HL-60 (cell line): ENCODE measurements around the gene BEND6.
"Not testable (repeated sequence)": the region's sequence is repeated elsewhere in the genome, so short reads cannot be mapped to it uniquely, and the experiment has no call there.

Experiments
- GABPA ChIP-seq: IDR thresholded peaks from 2 replicates; pipeline ENCODE4 v1.6.1; 2012; ENCODE audit warnings: low read depth
- POLR2AphosphoS5 ChIP-seq: IDR thresholded peaks from 2 replicates; pipeline ENCODE4 v1.6.1; 2012; ENCODE audit warnings: low read depth
- SPI1 ChIP-seq: IDR thresholded peaks from 2 replicates; pipeline ENCODE4 v1.6.1; 2012; ENCODE audit warnings: low read depth, mild to moderate bottlenecking, borderline replicate concordance
- TF ChIP-seq, protein P1 (sequence below): IDR thresholded peaks from one replicate; pipeline ENCODE4 v1.5.1; 2011; ENCODE audit warnings: low read length, control low read depth, inconsistent platforms; ENCODE audit not compliant: insufficient read depth
- TF ChIP-seq, protein P2 (sequence below): IDR thresholded peaks from 2 replicates; pipeline ENCODE4 v1.6.1; 2012; ENCODE audit warnings: low read depth; ENCODE audit not compliant: insufficient replicate concordance

- not testable (repeated sequence) for TF ChIP-seq POLR2AphosphoS5, SPI1, GABPA
- TF ChIP-seq, protein P1, sequence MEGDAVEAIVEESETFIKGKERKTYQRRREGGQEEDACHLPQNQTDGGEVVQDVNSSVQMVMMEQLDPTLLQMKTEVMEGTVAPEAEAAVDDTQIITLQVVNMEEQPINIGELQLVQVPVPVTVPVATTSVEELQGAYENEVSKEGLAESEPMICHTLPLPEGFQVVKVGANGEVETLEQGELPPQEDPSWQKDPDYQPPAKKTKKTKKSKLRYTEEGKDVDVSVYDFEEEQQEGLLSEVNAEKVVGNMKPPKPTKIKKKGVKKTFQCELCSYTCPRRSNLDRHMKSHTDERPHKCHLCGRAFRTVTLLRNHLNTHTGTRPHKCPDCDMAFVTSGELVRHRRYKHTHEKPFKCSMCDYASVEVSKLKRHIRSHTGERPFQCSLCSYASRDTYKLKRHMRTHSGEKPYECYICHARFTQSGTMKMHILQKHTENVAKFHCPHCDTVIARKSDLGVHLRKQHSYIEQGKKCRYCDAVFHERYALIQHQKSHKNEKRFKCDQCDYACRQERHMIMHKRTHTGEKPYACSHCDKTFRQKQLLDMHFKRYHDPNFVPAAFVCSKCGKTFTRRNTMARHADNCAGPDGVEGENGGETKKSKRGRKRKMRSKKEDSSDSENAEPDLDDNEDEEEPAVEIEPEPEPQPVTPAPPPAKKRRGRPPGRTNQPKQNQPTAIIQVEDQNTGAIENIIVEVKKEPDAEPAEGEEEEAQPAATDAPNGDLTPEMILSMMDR = not testable (repeated sequence)
- TF ChIP-seq, protein P2, sequence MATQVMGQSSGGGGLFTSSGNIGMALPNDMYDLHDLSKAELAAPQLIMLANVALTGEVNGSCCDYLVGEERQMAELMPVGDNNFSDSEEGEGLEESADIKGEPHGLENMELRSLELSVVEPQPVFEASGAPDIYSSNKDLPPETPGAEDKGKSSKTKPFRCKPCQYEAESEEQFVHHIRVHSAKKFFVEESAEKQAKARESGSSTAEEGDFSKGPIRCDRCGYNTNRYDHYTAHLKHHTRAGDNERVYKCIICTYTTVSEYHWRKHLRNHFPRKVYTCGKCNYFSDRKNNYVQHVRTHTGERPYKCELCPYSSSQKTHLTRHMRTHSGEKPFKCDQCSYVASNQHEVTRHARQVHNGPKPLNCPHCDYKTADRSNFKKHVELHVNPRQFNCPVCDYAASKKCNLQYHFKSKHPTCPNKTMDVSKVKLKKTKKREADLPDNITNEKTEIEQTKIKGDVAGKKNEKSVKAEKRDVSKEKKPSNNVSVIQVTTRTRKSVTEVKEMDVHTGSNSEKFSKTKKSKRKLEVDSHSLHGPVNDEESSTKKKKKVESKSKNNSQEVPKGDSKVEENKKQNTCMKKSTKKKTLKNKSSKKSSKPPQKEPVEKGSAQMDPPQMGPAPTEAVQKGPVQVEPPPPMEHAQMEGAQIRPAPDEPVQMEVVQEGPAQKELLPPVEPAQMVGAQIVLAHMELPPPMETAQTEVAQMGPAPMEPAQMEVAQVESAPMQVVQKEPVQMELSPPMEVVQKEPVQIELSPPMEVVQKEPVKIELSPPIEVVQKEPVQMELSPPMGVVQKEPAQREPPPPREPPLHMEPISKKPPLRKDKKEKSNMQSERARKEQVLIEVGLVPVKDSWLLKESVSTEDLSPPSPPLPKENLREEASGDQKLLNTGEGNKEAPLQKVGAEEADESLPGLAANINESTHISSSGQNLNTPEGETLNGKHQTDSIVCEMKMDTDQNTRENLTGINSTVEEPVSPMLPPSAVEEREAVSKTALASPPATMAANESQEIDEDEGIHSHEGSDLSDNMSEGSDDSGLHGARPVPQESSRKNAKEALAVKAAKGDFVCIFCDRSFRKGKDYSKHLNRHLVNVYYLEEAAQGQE = not testable (repeated sequence)
Observed at GRCh38 chr6:57047859-57048258, 93.0 kb downstream of the BEND6 start.
